ENCODE measurements around the gene ALDH3A2. TPM values are rescaled to one million over a fixed set of nuclear protein-coding genes. Genes with fewer than 3 reads are reported as not detected.
A peak's percentile ranks its signal among the peaks of the same experiment; 100 is the strongest.

Gene ALDH3A2
- total RNA-seq, 8 experiments from 2014 or later, result 25.6 to 47.2 (median 30.4) TPM

- no peak for ATAC-seq (replicated peaks in 6 of 8)
- in situ Hi-C loops (cut with MboI; ENCODE audit: low pct_unique_long_range_greater_than_20kb in 2 of 9, low sequenced_read_pairs in 9 of 9, unreplicated experiment in 9 of 9), result loop anchor here in 1 of 9 experiments (10.0 kb wide), 1 partner anchor 127 kb away; no protein-coding TSS in a partner anchor
- WGBS, 10 experiments, result 69 to 90% (median 82%) methylated on average over 1 to 4 of the region's 4 CpGs; no CpG with 5 or more reads in 1 of the 10 experiments
- H3K4me1 ChIP-seq (replicated peaks in 1 of 2), result peaks cover 1% of the 10 kb centered on the region in 2 donors
- no peak overlapping the region for H3K4me3 ChIP-seq
- no peak overlapping the region for H3K27ac ChIP-seq
These were observed 6.7 kb upstream of the ALDH3A2 start for GRCh38 chr17:19641687-19642372.

- H3K4me3 ChIP-seq, result no peak overlapping the region
- 42 to 89% (median 65%) methylated on average over 1 to 5 of the region's 5 CpGs for WGBS, 10 experiments
- in situ Hi-C loops (cut with MboI; ENCODE audit: low pct_unique_long_range_greater_than_20kb in 2 of 9, low sequenced_read_pairs in 9 of 9, unreplicated experiment in 9 of 9), result loop anchor here in 1 of 9 experiments (10.0 kb wide), 1 partner anchor 128 kb away; no protein-coding TSS in a partner anchor
- peaks cover 7% of the 10 kb centered on the region in 2 donors for H3K4me1 ChIP-seq (replicated peaks in 1 of 2)
- no peak overlapping the region for H3K27ac ChIP-seq
- ATAC-seq (replicated peaks in 6 of 8), result no peak
These were observed 6.1 kb upstream of the ALDH3A2 start for GRCh38 chr17:19642373-19642893.

- in situ Hi-C loops (cut with MboI; ENCODE audit: low pct_unique_long_range_greater_than_20kb in 2 of 9, low sequenced_read_pairs in 9 of 9, unreplicated experiment in 9 of 9), result loop anchor here in 1 of 9 experiments (10.0 kb wide), 1 partner anchor 130 kb away; no protein-coding TSS in a partner anchor
- Histone ChIP-seq H3K27ac (no peak overlapping the region), H3K4me3 (no peak overlapping the region), H3K4me1 (replicated peaks in 1 of 2) (peaks cover 10 to 13% of the 10 kb centered on the region in 2 donors)
- ATAC-seq (replicated peaks in 6 of 8), result no peak
- WGBS, 10 experiments, result 49 to 100% (median 90%) methylated on average over 1 to 5 of the region's 5 CpGs; no CpG with 5 or more reads in 1 of the 10 experiments
These were observed 3.9 kb upstream of the ALDH3A2 start for GRCh38 chr17:19644493-19645210.

GRCh38 chr17:19645734-19646201, 2.8 kb upstream of the ALDH3A2 start:
- Histone ChIP-seq H3K27ac (no peak overlapping the region), H3K4me1 (replicated peaks in 1 of 2) (peaks cover 18 to 21% of the 10 kb centered on the region in 2 donors), H3K4me3 (no peak overlapping the region)
- no peak for ATAC-seq (replicated peaks in 6 of 8)
- 17 to 100% (median 73%) methylated on average over 1 to 3 of the region's 4 CpGs; no CpG with 5 or more reads in 4 of the 10 experiments for WGBS, 10 experiments
- in situ Hi-C loops (cut with MboI; ENCODE audit: low pct_unique_long_range_greater_than_20kb in 2 of 9, low sequenced_read_pairs in 9 of 9, unreplicated experiment in 9 of 9), result loop anchor here in 1 of 9 experiments (10.0 kb wide), 1 partner anchor 131 kb away; no protein-coding TSS in a partner anchor

GRCh38 chr17:19646788-19647696, 1.5 kb upstream of the ALDH3A2 start:
- in situ Hi-C loops (cut with MboI; ENCODE audit: low pct_unique_long_range_greater_than_20kb in 2 of 9, low sequenced_read_pairs in 9 of 9, unreplicated experiment in 9 of 9), result loop anchor here in 1 of 9 experiments (10.0 kb wide), 1 partner anchor 132 kb away; no protein-coding TSS in a partner anchor
- H3K4me3 ChIP-seq, result peak overlapping the region; percentile 51 to 71 (median 60)
- H3K27ac ChIP-seq, result peak overlapping the region; percentile 85 to 92
- no peak for ATAC-seq (replicated peaks in 6 of 8)
- WGBS, 10 experiments, result 0 to 100% (median 60%) methylated on average over 1 to 3 of the region's 4 CpGs; no CpG with 5 or more reads in 1 of the 10 experiments
- H3K4me1 ChIP-seq (replicated peaks in 1 of 2), result peaks cover 18 to 29% of the 10 kb centered on the region in 2 donors

- peak overlapping the region; percentile 85 to 92 for H3K27ac ChIP-seq
- peak overlapping the region; percentile 51 to 71 (median 60) for H3K4me3 ChIP-seq
- 0 to 25% (median 9%) methylated on average over 1 to 15 of the region's 37 CpGs for WGBS, 10 experiments
- peak in 5 of 8 experiments; percentile 18 to 42 (median 29) for ATAC-seq (replicated peaks in 6 of 8)
- H3K4me1 ChIP-seq (replicated peaks in 1 of 2), result peaks cover 18 to 29% of the 10 kb centered on the region in 2 donors
- in situ Hi-C loops (cut with MboI; ENCODE audit: low pct_unique_long_range_greater_than_20kb in 2 of 9, low sequenced_read_pairs in 9 of 9, unreplicated experiment in 9 of 9), result loop anchor here in 1 of 9 experiments (10.0 kb wide), 1 partner anchor 133 kb away; no protein-coding TSS in a partner anchor
These were observed 665 bp upstream of the ALDH3A2 start for GRCh38 chr17:19647697-19648474.

- in situ Hi-C loops (cut with MboI; ENCODE audit: low pct_unique_long_range_greater_than_20kb in 2 of 9, low sequenced_read_pairs in 9 of 9, unreplicated experiment in 9 of 9), result loop anchor here in 1 of 9 experiments (10.0 kb wide), 1 partner anchor 134 kb away; no protein-coding TSS in a partner anchor
- H3K4me3 ChIP-seq, result peak overlapping the region; percentile 51 to 71 (median 60)
- no peak for ATAC-seq (replicated peaks in 6 of 8)
- H3K4me1 ChIP-seq (replicated peaks in 1 of 2), result peaks cover 18 to 29% of the 10 kb centered on the region in 2 donors
- 0% methylated on average over 1 to 2 of the region's 2 CpGs; no CpG with 5 or more reads in 3 of the 10 experiments for WGBS, 10 experiments
- no peak overlapping the region for H3K27ac ChIP-seq
These were observed 657 bp downstream of the ALDH3A2 start for GRCh38 chr17:19649274-19649541.

GRCh38 chr17:19650826-19651225, 2.3 kb downstream of the ALDH3A2 start:
- in situ Hi-C loops (cut with MboI; ENCODE audit: low pct_unique_long_range_greater_than_20kb in 2 of 9, low sequenced_read_pairs in 9 of 9, unreplicated experiment in 9 of 9), result no loop called here
- Histone ChIP-seq H3K27ac (no peak overlapping the region), H3K4me1 (replicated peaks in 1 of 2) (peaks cover 18 to 29% of the 10 kb centered on the region in 2 donors), H3K4me3 (no peak overlapping the region)
- 57 to 100% (median 100%) methylated on average over 1 of the region's 1 CpG; no CpG with 5 or more reads in 5 of the 10 experiments for WGBS, 10 experiments
- ATAC-seq (replicated peaks in 6 of 8), result no peak

- ATAC-seq (replicated peaks in 6 of 8), result no peak
- H3K4me1 ChIP-seq (replicated peaks in 1 of 2), result peaks cover 18 to 29% of the 10 kb centered on the region in 2 donors
- WGBS, 10 experiments, result 65 to 100% (median 90%) methylated on average over 2 to 5 of the region's 5 CpGs; no CpG with 5 or more reads in 4 of the 10 experiments
- H3K4me3 ChIP-seq, result no peak overlapping the region
- in situ Hi-C loops (cut with MboI; ENCODE audit: low pct_unique_long_range_greater_than_20kb in 2 of 9, low sequenced_read_pairs in 9 of 9, unreplicated experiment in 9 of 9), result no loop called here
- H3K27ac ChIP-seq, result no peak overlapping the region
These were observed 3.1 kb downstream of the ALDH3A2 start for GRCh38 chr17:19651451-19652238.

- Histone ChIP-seq H3K4me3 (no peak overlapping the region), H3K4me1 (replicated peaks in 1 of 2) (peaks cover 9 to 21% of the 10 kb centered on the region in 2 donors), H3K27ac (no peak overlapping the region)
- in situ Hi-C loops (cut with MboI; ENCODE audit: low pct_unique_long_range_greater_than_20kb in 2 of 9, low sequenced_read_pairs in 9 of 9, unreplicated experiment in 9 of 9), result no loop called here
- no peak for ATAC-seq (replicated peaks in 6 of 8)
- WGBS, 10 experiments, result 60 to 100% (median 90%) methylated on average over 1 to 3 of the region's 3 CpGs
These were observed 4.0 kb downstream of the ALDH3A2 start for GRCh38 chr17:19652595-19652994.

- ATAC-seq (replicated peaks in 6 of 8), result no peak
- in situ Hi-C loops (cut with MboI; ENCODE audit: low pct_unique_long_range_greater_than_20kb in 2 of 9, low sequenced_read_pairs in 9 of 9, unreplicated experiment in 9 of 9), result no loop called here
- peaks cover 8 to 19% of the 10 kb centered on the region in 2 donors for H3K4me1 ChIP-seq (replicated peaks in 1 of 2)
- WGBS, 10 experiments, result 99 to 100% methylated on average over 4 to 10 of the region's 30 CpGs; no CpG with 5 or more reads in 8 of the 10 experiments
- no peak overlapping the region for H3K27ac ChIP-seq
- no peak overlapping the region for H3K4me3 ChIP-seq
These were observed 5.9 kb downstream of the ALDH3A2 start for GRCh38 chr17:19654342-19654886.
